ENCODE results near the gene COL27A1.

DNA sequence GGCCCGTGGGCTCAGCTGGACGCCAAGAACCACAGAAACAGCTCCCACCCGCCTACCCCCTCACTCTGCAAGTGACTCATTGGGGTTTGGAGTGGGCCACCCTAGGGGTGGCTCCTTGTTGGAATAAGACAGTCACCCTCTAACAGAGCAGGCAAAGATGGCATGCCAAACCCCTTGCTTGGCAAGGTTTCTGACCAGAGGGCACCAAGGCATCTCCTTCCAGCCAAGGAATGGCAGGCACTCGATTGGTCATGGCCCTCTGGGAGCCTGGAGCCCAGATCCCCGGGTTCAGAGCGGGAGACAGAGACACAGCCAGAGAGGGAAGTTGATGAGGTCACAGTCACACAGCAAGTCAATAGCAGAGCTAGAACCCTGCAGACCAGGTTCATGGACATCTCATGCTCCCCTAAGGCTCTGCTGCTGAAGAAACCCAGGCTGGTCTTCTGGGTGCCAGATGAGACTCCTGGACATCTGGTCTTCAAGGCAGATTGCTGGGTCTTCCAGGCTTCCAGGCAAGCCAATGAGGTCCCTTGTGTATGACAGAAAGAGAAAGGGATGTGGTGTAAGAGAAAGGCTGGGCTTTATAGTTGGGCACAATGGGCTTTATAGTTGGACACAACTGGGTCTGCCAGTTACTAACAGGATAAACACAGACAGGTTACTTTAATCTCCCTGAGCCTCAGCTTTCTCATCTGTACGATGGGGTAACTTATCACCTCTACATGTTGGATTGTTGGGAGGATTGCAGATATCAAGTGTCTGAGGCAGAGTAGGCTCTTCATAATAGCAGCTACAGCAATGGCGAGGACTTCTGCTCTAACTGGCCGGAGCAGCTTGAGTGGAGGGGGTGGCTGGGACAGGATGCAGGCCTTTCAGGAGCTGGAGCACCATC, 33.0 kb upstream of the COL27A1 start:
- TF ChIP-seq, protein P1, sequence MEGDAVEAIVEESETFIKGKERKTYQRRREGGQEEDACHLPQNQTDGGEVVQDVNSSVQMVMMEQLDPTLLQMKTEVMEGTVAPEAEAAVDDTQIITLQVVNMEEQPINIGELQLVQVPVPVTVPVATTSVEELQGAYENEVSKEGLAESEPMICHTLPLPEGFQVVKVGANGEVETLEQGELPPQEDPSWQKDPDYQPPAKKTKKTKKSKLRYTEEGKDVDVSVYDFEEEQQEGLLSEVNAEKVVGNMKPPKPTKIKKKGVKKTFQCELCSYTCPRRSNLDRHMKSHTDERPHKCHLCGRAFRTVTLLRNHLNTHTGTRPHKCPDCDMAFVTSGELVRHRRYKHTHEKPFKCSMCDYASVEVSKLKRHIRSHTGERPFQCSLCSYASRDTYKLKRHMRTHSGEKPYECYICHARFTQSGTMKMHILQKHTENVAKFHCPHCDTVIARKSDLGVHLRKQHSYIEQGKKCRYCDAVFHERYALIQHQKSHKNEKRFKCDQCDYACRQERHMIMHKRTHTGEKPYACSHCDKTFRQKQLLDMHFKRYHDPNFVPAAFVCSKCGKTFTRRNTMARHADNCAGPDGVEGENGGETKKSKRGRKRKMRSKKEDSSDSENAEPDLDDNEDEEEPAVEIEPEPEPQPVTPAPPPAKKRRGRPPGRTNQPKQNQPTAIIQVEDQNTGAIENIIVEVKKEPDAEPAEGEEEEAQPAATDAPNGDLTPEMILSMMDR (conservative IDR thresholded peaks at IDR 0.05) = no peak
- TF ChIP-seq ZFX (IDR thresholded peaks at IDR 0.05) = no peak

Measured in C4-2B (cell line).